Measurements from ENCODE around the gene SPOPL. TPM values are rescaled to one million over a fixed set of nuclear protein-coding genes. Genes with fewer than 3 reads are reported as not detected.

SPOPL gene
- total RNA-seq, 2 donors from 2014 or later: 9.9 to 20.5 TPM

- intact Hi-C loops (cut with DNase I): no loop called here
- ATAC-seq: no peak
These were observed 47.2 kb downstream of the SPOPL start for GRCh38 chr2:138548796-138549195.

DNA sequence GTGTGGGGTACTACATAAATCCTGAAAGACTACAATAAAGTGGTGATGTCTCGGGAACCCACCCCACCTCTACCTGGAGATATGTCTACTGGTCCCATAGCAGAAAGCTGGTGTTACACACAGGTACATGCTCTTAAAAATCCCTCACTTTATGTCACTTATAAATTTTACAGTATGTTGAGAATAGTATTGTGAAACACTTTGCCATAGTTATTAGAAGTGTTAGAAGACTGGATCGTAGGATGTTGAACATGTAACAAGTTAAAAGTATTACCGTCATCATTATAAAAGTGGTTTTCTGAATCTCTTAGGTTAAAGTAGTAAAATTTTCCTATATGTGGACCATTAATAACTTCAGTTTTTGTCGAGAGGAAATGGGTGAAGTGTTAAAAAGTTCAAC lies 48.6 kb downstream of the SPOPL start:
- TF ChIP-seq POLR2A (IDR thresholded peaks at IDR 0.05): no peak
- TF ChIP-seq, protein P1, sequence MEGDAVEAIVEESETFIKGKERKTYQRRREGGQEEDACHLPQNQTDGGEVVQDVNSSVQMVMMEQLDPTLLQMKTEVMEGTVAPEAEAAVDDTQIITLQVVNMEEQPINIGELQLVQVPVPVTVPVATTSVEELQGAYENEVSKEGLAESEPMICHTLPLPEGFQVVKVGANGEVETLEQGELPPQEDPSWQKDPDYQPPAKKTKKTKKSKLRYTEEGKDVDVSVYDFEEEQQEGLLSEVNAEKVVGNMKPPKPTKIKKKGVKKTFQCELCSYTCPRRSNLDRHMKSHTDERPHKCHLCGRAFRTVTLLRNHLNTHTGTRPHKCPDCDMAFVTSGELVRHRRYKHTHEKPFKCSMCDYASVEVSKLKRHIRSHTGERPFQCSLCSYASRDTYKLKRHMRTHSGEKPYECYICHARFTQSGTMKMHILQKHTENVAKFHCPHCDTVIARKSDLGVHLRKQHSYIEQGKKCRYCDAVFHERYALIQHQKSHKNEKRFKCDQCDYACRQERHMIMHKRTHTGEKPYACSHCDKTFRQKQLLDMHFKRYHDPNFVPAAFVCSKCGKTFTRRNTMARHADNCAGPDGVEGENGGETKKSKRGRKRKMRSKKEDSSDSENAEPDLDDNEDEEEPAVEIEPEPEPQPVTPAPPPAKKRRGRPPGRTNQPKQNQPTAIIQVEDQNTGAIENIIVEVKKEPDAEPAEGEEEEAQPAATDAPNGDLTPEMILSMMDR (IDR thresholded peaks at IDR 0.05): no peak
- no peak for ATAC-seq
- no peaks in the 10 kb centered on the region for H3K9me3 ChIP-seq
- no peaks in the 10 kb centered on the region for H3K4me1 ChIP-seq
- no peak overlapping the region for H3K27ac ChIP-seq
- intact Hi-C loops (cut with DNase I): no loop called here
- no peaks in the 10 kb centered on the region for H3K36me3 ChIP-seq (replicated peaks in 1 of 2; ENCODE audit: insufficient read depth in 1 of 2, low read depth in 2 of 2)
- no peak for DNase-seq
- 94 to 96% methylated on average over 4 of the region's 4 CpGs for WGBS, 2 donors
- no peak overlapping the region for H3K4me3 ChIP-seq
- no peaks in the 10 kb centered on the region for H3K27me3 ChIP-seq

More at GRCh38 chr2:138548796-138549195, 47.2 kb downstream of the SPOPL start:
- DNase-seq: no peak
- no peak for TF ChIP-seq POLR2A (IDR thresholded peaks at IDR 0.05)
- TF ChIP-seq, protein P1 (IDR thresholded peaks at IDR 0.05): no peak
- no peaks in the 10 kb centered on the region for H3K27me3 ChIP-seq
- H3K4me1 ChIP-seq: no peaks in the 10 kb centered on the region
- H3K4me3 ChIP-seq: no peak overlapping the region
- no peaks in the 10 kb centered on the region for H3K36me3 ChIP-seq (replicated peaks in 1 of 2; ENCODE audit: insufficient read depth in 1 of 2, low read depth in 2 of 2)
- H3K9me3 ChIP-seq: no peaks in the 10 kb centered on the region
- H3K27ac ChIP-seq: no peak overlapping the region

DNA sequence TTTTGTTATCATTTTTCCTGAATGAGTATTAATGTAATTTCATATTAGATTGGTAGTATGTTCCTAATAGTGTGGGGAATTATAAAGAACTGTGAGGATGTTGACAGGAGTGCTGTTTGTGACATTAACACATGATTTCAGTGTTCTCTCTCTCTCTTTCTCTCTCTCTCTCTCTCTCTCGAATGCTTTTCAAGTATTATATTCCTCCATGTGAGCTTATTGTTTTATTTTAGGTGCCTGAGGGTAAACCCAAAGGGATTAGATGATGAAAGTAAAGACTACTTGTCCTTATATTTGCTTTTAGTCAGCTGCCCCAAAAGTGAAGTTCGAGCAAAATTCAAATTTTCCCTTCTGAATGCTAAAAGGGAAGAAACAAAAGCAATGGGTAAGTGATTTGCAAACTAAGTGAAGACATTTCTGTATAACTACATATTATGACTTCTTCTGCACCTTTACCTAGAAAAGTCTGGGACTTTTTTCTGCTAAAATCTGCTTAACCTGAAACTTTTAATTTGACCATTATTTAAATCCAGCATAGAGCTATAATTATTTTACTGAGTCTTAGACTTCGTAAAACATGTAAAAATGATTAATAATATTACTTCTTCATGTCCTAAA lies 49.2 kb downstream of the SPOPL start:
- H3K27ac ChIP-seq: no peak overlapping the region
- WGBS, 2 donors: 78% methylated on average over 3 of the region's 3 CpGs

GRCh38 chr2:138554123-138554522 lies 52.6 kb downstream of the SPOPL start:
- Histone ChIP-seq H3K36me3 (replicated peaks in 1 of 2; ENCODE audit: insufficient read depth in 1 of 2, low read depth in 2 of 2) (no peaks in the 10 kb centered on the region), H3K9me3 (no peaks in the 10 kb centered on the region), H3K27me3 (no peaks in the 10 kb centered on the region), H3K4me3 (no peak overlapping the region), H3K4me1 (no peaks in the 10 kb centered on the region), H3K27ac (no peak overlapping the region)
- intact Hi-C loops (cut with DNase I): no loop called here
- DNase-seq (no peak), ATAC-seq (no peak)
- 93 to 99% methylated on average over 3 of the region's 3 CpGs for WGBS, 2 donors
- no peak for TF ChIP-seq POLR2A (IDR thresholded peaks at IDR 0.05)
- TF ChIP-seq, protein P1 (IDR thresholded peaks at IDR 0.05): no peak

More for the DNA sequence above, 49.2 kb downstream of the SPOPL start:
- ATAC-seq (no peak), DNase-seq (no peak)
- no peaks in the 10 kb centered on the region for H3K4me1 ChIP-seq
- no peak overlapping the region for H3K4me3 ChIP-seq
- intact Hi-C loops (cut with DNase I): no loop called here
- no peaks in the 10 kb centered on the region for H3K36me3 ChIP-seq (replicated peaks in 1 of 2; ENCODE audit: insufficient read depth in 1 of 2, low read depth in 2 of 2)
- H3K27me3 ChIP-seq: no peaks in the 10 kb centered on the region
- no peaks in the 10 kb centered on the region for H3K9me3 ChIP-seq
- no peak for TF ChIP-seq POLR2A (IDR thresholded peaks at IDR 0.05)
- TF ChIP-seq, protein P1 (IDR thresholded peaks at IDR 0.05): no peak

DNA sequence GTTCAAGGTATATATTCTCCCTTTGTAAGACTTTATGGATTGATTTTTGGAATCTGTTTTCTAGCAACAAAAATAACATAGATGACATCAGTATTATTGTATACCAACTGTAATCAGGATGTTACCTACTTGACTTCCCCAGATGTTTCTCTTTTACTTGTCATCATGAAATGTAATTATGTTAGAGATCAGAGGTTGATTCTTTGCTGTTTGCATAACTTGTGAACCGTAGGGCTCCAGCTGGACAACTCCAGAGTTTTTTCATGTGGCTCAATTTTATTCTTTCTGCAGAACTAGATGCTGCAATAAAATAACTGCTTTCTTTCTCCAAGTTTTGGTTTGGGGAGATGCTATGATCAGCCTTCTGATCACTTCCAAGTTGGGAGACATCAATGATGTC lies 58.1 kb downstream of the SPOPL start:
- DNase-seq (no peak), ATAC-seq (no peak)
- Histone ChIP-seq H3K4me1 (no peaks in the 10 kb centered on the region), H3K36me3 (replicated peaks in 1 of 2; ENCODE audit: insufficient read depth in 1 of 2, low read depth in 2 of 2) (peaks cover under 1 to 4% of the 10 kb centered on the region in 2 donors), H3K27me3 (no peaks in the 10 kb centered on the region), H3K27ac (no peak overlapping the region), H3K4me3 (no peak overlapping the region), H3K9me3 (no peaks in the 10 kb centered on the region)
- 70 to 80% methylated on average over 1 of the region's 1 CpG for WGBS, 2 donors
- no peak for TF ChIP-seq POLR2A (IDR thresholded peaks at IDR 0.05)
- TF ChIP-seq, protein P1 (IDR thresholded peaks at IDR 0.05): no peak
- intact Hi-C loops (cut with DNase I): no loop called here
